Inferior parietal cortex (tissue), 1 donor: Measurements from ENCODE around the gene REEP6.
"Not testable (repeated sequence)": the region's sequence is repeated elsewhere in the genome, so short reads cannot be mapped to it uniquely, and the experiment has no call there.

Experiments used
- DNase-seq: peaks from one replicate; pipeline ENCODE4 v3.0.0-alpha.2; 2016; ENCODE audit errors: extremely low spot score

Gene REEP6

DNA sequence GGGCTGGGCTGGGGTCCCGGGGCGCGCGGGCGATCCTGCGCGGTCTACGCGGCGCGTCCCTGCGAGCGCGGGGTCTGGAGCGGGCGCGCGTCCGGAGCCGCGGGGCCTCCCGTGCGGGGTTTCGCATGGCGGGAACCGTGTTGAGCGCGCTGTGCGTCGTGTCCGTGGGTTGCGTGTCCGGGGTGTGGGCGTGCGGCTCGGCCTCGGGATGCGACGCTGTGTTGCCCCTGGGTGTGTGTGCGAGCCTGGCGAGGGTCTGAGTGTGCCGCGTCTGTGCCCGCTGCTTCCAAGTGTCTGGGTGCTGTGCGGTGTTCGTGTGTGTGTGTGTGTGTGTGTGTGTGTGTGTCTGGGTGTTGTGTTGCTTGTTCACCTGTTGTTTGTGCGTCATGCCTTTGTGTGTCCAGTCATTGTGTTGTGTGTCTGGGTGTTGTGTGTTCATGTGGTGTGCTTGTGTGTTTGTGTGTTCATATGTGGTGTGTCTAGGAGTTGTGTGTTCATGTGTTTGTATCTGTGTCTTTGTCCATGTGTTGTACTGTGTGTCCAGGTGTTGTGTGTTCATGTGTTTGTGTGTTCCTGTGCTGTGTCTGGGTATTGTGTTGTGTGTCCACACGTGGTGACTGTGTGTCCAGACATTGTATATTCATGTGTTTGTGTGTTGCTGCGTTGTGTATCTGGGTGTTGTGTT lies 33.4 kb downstream of the REEP6 start:
- no peak for DNase-seq

DNA sequence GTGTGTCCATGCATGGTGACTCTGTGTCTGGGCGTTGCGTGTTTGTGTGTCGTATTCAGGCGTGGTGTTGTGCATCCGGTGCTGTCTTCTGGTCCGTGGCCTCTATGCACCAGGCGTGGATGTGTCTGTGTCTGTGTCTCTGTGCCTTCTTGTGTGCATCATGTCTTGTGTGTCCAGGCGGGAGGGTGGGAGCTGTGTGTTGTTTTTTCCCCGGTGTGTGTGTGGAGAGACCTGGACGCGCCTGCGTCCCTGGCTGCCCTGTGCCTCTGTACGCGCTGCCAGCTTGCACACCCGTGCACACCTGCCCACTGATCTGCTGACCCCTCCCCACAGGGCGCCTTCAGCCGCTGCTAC lies 34.0 kb downstream of the REEP6 start:
- no peak for DNase-seq

DNA sequence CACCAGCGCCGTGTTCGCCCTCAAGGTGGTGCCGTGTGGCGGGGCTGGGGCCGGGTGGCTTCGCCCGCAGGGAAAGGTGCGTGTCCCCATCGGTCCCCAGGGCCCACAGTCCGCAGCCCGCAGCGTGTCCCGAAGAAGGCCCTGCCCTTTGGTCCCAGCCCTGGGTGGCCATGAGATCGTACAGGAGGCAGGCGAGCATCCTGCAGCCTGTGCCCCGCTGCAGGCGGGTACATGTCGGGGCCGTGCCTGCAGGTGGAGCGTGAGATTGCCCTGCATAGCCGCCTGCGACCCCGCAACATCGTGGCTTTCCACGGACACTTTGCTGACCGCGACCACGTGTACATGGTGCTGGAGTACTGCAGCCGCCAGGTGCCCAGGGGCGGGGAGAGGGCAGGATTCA lies 34.4 kb downstream of the REEP6 start:
- DNase-seq = no peak

DNA sequence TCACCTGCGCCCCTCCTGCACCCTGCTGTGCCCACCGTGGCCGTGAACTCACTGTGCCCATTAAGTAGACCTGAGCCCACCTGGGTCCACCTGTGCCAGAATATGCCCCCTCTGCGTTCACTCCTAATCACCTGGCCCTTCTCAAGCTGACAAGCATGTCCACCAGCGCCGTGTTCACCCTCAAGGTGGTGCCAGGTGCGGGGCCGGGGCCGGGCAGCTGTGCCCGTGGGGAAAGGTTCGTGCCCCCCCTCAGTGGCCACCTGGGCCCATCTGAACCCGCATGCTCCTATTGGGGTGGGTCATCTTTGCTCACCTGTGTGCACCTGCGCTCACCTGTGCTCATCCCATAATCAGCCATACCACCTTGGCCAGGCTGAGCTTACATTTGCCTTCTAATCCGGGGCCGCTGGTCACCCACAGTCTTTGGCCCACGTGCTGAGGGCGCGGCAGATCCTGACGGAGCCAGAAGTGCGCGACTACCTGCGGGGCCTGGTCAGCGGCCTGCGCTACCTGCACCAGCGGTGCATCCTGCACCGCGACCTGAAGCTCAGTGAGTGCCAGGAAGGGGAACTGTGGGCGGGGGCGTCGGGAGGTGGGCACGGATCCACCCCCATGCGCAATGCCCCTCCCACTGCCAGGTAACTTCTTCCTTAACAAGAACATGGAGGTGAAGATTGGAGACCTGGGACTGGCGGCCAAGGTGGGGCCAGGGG lies 35.2 kb downstream of the REEP6 start:
- DNase-seq = no peak

DNA sequence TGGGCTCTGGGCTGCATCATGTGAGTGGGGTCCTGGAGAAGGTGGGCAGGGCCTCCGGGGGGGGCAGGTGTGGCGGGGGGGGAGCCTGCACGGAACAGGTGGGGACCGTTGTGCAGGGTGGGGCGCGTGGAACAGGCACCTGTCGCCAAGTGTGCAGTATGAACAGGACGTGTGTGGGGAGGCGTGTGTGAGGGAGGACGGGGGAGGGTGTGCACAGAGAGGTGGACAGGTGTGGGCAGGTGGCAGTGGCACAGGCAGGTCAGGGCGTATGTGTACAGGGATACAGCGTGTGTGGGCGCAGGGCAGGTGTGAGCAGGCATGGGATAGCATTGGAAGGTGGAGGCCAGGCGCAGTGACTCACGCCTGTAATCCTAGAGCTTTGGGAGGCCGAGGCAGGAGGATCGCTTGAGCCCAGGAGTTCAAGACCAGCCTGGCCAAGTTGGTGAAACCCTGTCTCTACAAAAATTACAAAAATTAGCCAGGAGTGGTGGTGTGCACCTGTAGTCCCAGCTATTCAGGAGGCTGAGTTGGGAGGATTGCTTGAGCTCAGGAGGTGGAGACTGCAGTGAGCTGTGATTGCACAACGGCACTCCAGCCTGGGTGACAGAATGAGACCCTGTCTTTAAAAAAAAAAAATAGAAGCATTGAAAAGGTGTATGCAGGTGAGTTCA lies 36.1 kb downstream of the REEP6 start:
- no peak for DNase-seq

DNA sequence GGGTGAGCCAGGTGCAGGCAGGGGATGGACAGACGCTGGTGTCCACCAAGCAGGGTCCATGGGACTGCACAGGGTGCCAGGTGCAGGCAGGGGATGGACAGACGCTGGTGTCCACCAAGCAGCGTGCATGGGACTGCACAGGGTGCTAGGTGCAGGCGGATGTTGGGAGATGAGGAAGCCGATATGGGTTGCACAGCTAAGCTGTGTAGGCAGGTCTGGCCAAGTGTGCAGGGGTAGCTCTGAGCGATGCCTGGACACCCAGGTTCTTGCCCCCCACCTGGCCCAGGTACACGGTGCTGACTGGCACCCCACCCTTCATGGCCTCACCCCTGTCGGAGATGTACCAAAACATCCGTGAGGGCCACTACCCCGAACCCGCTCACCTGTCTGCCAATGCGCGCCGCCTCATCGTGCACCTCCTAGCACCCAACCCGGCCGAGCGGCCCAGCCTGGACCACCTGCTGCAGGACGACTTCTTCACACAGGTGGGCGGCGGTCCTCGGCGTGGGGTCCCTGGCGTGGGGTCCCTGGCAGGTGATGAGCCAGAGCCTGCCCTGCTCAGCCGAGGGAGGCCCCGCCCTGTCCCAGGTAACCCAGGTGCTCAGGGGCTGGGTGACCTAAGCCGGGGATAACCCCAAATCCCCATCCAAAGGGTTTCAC lies 36.8 kb downstream of the REEP6 start:
- DNase-seq = no peak

DNA sequence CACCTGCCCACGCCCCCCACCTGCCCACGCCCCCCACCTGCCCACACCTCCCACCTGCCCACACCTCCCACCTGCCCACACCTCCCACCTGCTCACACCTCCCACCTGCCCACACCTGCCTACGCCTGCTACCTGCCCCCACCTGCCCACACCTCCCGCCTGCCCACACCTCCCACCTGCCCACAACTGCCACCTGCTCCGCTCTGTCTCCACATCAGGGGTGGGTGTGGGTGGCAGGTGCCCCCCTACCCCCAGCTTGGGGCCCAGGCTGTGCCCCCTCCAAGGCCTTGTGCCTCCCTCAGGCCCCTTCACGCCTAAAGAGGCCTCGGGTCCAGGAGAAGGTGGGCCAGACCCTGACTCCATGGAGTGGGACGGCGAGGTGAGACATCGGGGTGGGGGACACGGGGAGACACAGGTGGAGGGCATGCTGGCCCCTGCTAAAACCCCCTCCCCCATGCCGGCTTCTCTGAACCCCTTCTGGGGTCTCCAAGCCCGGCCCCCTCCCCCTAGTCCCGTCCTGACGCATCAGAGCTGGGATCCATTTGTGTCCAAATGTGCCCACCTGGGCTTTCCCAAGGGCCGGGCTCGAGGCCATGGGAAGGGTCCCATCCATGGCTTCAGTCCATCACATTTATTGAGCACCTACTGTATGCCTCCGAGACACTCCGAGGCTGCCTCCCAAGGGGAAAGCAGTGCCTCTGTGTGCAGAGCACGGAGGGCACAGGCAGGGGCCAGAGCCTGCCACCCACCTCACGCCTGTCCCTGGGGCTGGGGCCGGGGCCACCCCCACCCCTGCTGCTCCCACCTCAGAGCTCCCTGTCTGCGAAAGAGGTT lies 37.8 kb downstream of the REEP6 start:
- DNase-seq = no peak

DNA sequence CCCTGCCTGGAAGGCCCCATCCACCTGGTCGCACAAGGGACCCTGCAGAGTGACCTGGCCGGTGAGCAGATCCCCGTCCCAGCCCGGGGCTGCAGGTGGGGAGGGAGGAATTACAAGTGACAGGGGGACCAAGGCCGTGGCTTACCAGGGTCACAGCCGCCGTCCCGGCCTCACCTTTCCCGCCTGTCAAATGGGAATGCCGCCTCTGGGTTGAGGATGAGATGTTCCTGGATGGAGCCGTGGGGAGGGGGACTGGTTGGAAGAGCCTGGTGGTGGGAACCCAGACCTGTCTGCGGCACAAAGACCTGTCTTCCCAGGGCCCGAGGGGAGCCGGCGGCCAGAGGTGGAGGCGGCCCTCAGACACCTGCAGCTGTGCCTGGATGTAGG lies 38.4 kb downstream of the REEP6 start:
- DNase-seq = no peak

DNA sequence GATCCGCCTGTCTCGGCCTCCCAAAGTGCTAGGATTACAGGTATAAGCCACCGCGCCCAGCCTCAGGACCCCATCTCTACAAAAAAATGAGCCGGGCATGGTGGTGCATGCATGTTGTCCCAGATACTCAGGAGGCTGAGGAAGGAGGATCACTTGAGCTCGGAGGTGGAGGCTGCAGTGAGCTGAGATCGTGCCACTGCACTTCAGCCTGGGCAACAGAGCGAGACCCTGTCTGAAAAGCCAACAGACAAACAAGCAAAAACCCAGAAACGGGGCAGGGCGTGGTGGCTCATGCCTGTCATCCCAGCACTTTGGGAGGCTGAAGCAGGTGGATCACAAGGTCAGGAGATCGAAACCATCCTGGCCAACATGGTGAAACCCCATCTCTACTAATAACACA lies 39.9 kb downstream of the REEP6 start:
- DNase-seq = not testable (repeated sequence)

DNA sequence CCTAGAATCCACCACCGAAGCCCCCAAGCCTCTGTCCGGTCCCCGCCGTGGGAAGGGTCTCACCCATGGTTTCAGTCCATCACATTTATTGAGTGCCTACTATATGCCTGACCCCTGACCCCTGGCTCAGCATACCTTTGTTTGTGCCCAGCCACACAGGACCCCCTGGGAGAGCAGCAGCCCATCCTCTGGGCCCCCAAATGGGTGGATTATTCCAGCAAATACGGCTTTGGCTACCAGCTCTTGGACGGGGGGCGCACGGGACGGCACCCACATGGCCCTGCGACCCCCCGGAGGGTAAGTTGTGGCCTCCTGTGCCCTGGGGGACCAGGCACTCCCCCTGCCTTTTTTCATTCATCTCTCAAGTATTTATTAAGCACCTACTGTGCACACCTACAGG lies 40.6 kb downstream of the REEP6 start:
- no peak for DNase-seq

DNA sequence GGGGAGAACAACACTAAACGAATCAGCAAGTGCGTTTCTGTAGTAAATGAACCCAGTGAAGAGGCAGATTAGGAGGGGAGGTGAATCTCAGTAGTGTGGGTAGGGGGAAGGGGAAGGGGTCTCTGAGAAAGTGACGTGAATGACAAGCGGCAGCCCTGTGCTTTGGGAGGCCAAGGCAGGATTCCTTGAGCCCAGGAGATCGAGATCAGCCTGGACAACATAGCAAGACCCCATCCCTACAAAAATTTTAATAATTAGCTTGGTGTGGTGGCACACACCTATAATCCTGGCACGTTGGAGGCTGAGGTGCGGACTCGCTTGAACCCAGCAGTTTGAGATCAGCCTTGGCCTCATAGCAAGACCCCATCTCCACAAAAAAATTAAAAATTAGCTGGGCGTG lies 41.0 kb downstream of the REEP6 start:
- no peak for DNase-seq

DNA sequence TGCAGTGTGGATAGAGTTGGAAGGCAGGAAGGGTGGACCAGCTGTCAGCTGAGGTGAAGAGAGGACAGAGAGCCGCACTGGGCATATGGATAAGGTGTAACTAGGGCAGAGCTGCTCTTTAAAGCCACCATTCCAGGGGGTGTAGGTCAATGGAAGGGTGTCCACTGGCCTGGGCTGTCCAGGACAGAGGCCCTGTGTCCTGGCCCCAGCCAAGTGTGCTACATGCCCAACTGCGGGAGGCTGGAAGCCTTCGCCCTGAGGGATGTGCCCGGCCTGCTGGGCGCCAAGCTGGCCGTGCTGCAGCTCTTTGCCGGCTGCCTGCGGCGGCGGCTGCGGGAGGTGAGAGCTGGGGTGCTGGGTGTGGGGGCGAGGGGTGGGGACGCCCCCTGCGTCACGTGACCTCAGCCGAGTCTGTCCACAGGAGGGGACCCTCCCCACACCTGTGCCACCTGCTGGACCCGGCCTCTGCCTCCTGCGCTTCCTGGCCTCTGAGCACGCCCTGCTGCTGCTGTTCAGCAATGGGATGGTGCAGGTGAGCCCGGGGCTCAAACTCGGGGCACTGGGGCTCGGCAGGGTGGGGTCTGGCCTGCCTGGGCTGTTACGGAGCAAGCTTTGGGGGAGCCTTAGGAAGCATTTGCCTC lies 42.6 kb downstream of the REEP6 start:
- DNase-seq = no peak

DNA sequence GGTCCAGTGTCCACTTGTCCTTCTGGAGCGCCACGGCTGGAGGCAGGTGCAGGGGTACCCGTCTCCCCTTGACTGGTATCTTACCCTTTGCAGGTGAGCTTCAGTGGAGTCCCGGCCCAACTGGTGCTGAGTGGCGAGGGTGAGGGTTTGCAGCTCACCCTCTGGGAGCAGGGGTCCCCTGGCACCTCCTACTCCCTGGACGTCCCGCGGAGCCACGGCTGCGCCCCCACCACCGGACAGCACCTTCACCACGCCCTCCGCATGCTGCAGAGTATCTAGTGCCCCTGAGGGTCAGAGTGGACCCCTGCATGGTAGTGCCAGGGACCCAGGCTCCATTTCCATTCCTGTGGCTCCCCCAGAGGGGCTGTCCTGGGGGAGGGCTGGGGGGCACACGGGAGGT lies 44.0 kb downstream of the REEP6 start:
- no peak for DNase-seq

DNA sequence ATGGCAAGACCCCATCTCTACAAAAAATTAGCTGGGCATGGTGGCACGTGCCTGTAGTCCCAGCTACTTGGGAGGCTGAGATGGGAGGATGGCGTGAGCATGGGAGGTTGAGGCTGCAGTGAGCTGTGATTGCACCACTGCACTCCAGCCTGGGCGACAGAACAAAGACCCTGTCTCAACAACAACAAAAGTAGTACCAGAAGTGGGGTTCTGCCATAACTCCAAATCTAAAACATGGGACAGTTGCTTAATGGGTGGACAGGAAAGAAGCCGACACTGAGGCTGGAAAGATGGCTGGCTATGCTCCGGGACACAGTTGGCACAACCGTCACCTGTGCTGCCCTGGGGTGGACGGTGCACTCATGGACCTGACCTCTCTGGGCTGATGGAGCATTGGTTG lies 44.7 kb downstream of the REEP6 start:
- not testable (repeated sequence) for DNase-seq

DNA sequence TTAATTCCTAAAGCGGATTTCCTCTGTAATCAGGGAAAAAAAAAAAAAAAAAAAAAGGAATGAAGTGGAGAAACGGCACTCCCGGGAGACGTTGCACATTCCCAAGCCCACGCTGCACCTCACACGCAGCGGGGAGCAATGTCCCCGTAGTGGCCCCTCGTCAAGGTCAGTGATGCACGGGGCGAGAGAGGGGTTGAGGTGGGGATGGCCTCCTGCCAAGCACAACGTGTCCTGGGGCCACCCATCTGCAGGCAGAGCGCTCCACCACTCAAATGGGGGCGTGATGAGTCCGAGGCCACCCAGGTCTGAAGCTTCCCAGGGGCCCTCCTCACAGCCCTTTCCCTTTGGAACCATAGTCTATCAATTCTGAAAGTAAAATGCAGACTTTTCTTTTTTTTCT lies 48.0 kb downstream of the REEP6 start:
- no peak for DNase-seq

DNA sequence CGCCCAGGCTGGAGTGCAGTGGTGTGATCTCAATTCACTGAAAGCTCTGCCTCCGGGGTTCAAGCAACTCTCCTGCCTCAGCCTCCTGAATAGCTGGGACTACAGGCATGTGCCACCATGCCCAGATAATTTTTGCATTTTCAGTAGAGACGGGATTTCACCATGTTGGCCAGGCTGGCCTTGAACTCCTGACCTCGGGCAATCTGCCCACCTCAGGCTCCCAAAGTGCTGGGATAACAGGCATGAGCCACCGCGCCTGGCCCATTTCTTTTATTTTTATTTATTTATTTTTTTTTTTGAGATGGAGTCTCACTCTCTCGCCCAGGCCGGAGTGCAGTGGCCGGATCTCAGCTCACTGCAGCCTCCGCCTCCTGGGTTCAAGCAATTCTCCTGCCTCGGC lies 48.8 kb downstream of the REEP6 start:
- DNase-seq = not testable (repeated sequence)

DNA sequence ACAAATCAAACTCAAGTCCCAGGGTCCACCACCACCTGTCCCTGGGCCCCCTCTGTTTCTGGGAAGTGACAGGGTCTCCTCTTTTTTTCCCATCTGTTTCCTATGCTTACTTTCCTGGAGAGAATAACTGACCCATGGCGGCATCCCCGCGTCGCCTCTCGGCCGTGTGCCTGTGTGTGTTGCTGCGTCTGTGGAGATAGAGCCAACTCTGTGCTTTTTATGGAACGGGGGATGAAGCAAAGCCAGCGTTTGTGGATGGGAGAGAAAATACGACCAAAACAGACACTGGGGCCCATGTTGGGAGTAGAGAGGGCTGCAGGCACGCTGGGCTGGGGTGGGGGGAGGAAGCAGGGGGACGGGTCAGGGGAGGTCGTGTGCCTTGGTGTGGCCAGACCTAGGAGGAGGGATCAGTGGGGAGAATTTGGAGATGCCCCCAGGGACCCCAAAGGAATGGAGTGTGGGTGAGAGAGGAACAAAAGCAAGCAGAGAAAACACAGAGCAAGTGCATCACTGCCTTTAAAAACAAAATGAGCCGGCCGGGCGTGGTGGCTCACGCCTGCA lies 49.5 kb downstream of the REEP6 start:
- DNase-seq = peak; percentile 22
